NCI-H524 (cell line): ENCODE measurements around the gene CMTM7.
"Not testable (repeated sequence)": the region's sequence is repeated elsewhere in the genome, so short reads cannot be mapped to it uniquely, and the experiment has no call there.

ENCODE experiments used
- DNase-seq, 2 experiments: peaks; one replicate each; lab custom pipeline; 2025; lab: John Stamatoyannopoulos, UW

CMTM7 gene

GRCh38 chr3:32436816-32437189 is 45.1 kb downstream of the CMTM7 start:
- DNase-seq = no peak

DNA sequence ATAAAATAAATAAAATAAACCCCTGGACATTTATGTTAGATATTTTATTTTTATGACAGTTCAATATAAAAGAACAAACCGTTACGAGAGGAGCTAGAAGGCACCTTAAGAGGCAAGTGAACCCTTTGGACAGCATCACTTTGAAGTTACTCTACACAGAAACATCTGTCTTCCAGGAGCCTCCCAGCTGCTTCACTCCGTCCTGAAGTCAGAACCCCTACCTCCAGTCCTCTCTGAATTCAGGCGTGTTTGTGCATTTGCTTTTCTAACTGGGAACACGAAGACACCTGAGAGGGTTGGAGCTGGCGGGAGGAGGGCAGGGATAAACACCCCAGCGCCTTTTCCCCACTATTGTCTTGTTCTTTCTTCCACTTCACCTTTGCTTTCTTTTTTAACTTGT is 46.2 kb downstream of the CMTM7 start:
- no peak for DNase-seq

GRCh38 chr3:32438596-32439344 is 47.1 kb downstream of the CMTM7 start:
- DNase-seq = no peak

- not testable (repeated sequence) for DNase-seq
These were observed 47.8 kb downstream of the CMTM7 start for GRCh38 chr3:32439421-32439820.

DNA sequence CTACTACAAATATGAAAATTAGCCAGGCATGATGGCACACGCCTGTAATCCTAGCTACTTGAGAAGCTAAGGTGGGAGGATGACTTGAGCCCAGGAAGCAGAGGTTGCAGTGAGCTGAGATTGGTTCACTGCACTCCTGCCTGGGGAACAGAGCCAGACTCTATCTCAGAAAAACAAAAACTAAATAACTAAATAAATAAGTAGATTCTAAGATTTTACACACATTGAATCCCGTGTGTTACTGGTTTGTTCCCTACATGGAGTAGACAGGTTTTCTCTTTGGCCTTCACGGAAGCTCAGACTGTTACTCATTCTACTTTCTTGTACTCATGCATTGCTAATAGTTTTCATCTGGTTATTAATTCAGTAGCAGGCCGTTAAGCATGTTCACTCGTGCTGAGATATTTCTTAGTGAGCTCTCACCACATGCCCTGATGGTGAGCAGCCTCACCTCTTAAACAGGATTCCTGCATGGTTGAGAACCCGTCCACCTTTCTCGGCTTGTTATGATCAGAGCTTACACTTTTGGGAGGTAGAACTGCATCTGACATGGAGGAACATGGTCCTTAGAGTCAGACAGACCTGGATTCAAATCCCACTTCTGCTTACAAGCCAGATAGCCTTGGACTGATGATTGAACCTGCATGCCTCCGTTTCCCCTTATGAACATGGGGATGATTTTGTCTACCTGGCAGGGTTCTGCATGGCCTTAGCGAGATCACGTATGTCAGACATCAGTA is 49.1 kb downstream of the CMTM7 start:
- peak; percentile 31 to 60 for DNase-seq

- no peak for DNase-seq
These were observed 51.1 kb downstream of the CMTM7 start for GRCh38 chr3:32442766-32443165.

GRCh38 chr3:32443478-32443877 is 51.8 kb downstream of the CMTM7 start:
- no peak for DNase-seq

- no peak for DNase-seq
These were observed 56.3 kb downstream of the CMTM7 start for GRCh38 chr3:32447865-32448400.

- peak in 1 of 2 experiments; percentile 20 for DNase-seq
These were observed 57.2 kb downstream of the CMTM7 start for GRCh38 chr3:32448686-32449474.

DNA sequence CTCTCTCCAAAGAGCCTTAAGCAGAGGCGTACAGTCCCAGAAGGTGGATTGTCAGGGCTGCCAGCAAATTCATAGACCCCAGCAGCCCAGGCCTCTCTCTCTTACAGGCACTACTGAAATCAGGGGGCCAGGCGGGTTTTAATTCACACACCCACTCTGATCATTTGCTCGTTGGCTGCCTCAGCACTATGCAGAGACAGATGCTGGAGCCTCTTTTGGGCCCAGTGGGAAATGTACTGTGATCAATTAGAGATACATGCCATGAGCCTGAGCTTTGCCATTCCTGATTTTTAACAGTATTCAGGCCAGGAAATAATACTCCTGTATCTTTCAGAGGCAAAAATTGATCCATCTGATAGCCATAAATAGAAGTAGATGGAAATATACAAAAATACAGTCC is 58.0 kb downstream of the CMTM7 start:
- DNase-seq = no peak

GRCh38 chr3:32450426-32450825 is 58.8 kb downstream of the CMTM7 start:
- no peak for DNase-seq

- no peak for DNase-seq
These were observed 59.5 kb downstream of the CMTM7 start for GRCh38 chr3:32450992-32451659.

DNA sequence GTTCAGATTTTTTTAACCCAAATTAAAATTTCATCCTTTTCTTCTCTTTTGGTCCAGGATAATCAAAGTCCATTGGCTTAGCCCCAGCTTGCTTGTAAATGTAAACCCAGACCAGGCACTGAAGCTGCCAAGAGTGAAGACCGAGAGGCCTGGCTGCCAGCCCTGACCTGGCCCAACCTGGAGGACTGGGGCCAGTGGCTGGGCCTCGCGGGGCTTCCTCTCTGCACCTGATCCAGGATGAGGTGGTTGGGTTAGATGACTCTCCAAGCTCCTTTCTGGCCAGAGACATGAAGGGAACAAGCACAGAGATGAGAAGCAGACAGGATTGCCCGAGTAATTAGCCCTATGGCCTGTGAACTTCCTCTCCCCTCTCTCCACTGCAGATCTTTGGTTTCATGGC is 60.4 kb downstream of the CMTM7 start:
- DNase-seq = no peak

- no peak for DNase-seq
These were observed 61.7 kb downstream of the CMTM7 start for GRCh38 chr3:32453346-32453745.

- DNase-seq = no peak
These were observed 62.5 kb downstream of the CMTM7 start for GRCh38 chr3:32454111-32454510.

DNA sequence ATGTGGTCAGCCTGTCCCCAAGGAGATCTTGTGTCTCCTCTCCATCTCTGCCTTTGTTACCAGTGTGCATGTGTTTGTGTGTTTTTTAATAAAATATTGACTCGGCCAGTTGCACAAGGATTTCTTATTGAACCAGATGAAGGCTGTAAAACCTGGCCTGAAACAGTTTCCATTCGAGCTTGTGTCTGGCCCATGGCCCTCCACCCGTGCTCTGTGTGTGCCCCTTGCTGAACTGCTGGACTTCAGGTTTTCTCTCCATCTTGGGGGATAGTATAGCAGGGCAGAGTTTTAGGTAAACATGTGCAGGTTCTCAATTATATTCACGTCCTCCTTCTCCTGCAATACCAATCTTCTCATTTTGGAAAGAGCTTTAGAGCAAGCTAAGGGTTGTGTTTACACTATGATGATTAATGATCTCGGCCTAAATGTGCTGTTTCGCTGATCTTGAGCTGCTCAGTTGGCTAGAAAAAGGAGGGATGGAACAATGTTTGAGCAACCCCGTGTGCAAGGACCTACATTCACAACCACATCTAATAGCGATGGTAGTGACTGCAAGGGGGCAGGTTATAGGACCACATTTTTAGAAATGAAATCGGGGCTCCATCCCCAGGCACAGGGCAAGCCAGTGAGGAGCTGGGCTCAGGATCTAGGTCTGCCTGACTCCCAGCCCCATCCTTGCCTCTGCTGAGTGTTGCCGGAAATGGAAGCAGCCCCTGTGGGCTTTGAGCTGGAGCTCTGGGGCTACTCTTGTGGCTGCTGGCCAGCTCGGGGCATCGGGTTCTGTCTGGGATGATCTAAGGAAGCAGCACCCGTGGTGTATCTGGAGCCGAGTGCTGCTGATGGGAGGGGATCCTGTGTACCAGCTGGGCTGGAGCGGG is 63.3 kb downstream of the CMTM7 start:
- DNase-seq = no peak

GRCh38 chr3:32455609-32456428 is 64.2 kb downstream of the CMTM7 start:
- no peak for DNase-seq

DNA sequence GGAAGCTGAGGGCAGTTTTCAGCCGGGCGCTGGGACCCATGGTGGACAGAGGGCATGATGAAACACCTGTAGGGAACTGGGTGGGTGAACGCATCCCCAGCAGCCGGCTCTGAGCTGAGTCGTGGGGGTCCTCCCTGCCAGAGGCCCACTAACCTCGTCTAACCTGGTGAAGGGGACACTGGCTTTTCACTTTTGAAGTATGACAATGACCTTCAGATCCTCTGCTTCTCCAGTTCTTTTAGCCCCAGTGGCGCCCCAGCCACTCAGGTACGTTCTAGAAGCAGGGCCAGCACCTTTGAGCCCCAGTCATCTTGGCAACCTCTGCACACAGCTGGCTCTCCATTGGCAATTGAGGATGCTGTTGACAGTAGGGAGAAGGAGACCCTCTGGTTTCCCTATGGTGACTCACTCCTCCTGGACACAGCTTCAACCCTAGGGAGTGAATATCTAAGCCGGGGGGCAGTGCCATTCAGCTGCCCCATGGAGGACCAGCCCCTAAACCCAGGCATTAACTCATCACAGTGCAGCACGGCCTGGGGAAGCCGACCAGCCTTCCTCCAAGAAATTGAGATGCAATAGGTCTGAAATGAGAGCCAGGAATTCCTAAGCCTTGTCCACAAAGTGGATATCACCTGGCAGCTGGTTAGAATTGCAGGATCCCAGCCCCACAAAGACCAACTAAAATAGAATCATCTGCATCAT is 64.9 kb downstream of the CMTM7 start:
- no peak for DNase-seq

DNA sequence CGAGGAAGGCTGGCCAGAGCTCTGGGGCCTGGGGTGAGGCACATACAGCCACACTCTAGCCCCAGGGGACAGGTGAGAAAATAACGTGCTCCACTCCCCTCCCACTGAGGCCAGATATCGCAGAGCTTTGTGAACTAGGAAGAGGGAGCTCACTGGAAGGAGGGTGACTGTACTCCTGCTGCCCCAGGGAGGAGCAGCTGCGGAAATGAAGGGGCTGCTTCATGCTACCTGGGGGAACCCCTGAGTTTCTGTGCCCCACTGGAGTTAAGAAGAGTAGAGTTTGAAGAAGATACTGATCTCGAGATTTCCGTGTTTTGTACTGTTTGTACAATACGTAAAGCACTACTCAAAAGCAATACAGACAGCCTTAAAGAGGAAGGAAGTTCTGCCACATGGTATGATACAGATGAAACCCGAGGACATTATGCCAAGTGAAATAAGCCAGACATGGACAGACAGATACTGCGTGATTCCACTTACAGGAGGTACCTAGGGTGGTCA is 66.4 kb downstream of the CMTM7 start:
- no peak for DNase-seq
